Activated T-cell treated with anti-CD3 and anti-CD28 coated beads for 1 hour (primary cell): ENCODE data around the gene ZNF576.
"Not testable (repeated sequence)": the region's sequence is repeated elsewhere in the genome, so short reads cannot be mapped to it uniquely, and the experiment has no call there.

Source experiments
- DNase-seq: peaks from one replicate; pipeline ENCODE4 v3.0.0-alpha.2; 2020; ENCODE audit warnings: low read depth

ZNF576 gene

GRCh38 chr19:43595999-43596841, at the start of gene ZNF576, which contains the start of gene IRGQ:
ZNF576 (plus strand) TSS chr19:43596595; CDS start chr19:43597109, 514 bp downstream.
IRGQ (minus strand) TSS chr19:43596134; CDS start chr19:43595338, 796 bp downstream.
- peak; percentile 100 for DNase-seq

GRCh38 chr19:43547926-43548325, 48.5 kb upstream of the ZNF576 start:
- DNase-seq: not testable (repeated sequence)

- no peak for DNase-seq
Observed at GRCh38 chr19:43548706-43549105, 47.7 kb upstream of the ZNF576 start.

- no peak for DNase-seq
Observed at GRCh38 chr19:43551399-43552197, 44.8 kb upstream of the ZNF576 start.

GRCh38 chr19:43552198-43552450, 44.3 kb upstream of the ZNF576 start:
- DNase-seq: no peak

GRCh38 chr19:43552616-43553015, 43.8 kb upstream of the ZNF576 start:
- DNase-seq: no peak

- DNase-seq: no peak
Observed at GRCh38 chr19:43553656-43554055, 42.7 kb upstream of the ZNF576 start.

GRCh38 chr19:43554317-43554895, 42.0 kb upstream of the ZNF576 start:
- no peak for DNase-seq

- DNase-seq: peak; percentile 80
Observed at GRCh38 chr19:43555185-43555770, 41.1 kb upstream of the ZNF576 start.

GRCh38 chr19:43560687-43561086, 35.7 kb upstream of the ZNF576 start:
- no peak for DNase-seq

GRCh38 chr19:43561139-43561970, 35.0 kb upstream of the ZNF576 start:
- no peak for DNase-seq

GRCh38 chr19:43562226-43562697, 34.1 kb upstream of the ZNF576 start:
- DNase-seq: no peak

GRCh38 chr19:43562698-43563241, 33.6 kb upstream of the ZNF576 start:
- peak; percentile 58 for DNase-seq

- no peak for DNase-seq
Observed at GRCh38 chr19:43563816-43564457, 32.5 kb upstream of the ZNF576 start.

- DNase-seq: no peak
Observed at GRCh38 chr19:43564800-43565199, 31.6 kb upstream of the ZNF576 start.

- DNase-seq: no peak
Observed at GRCh38 chr19:43569657-43570056, 26.7 kb upstream of the ZNF576 start.

- DNase-seq: no peak
Observed at GRCh38 chr19:43570174-43570791, 26.1 kb upstream of the ZNF576 start.

- no peak for DNase-seq
Observed at GRCh38 chr19:43572171-43572588, 24.2 kb upstream of the ZNF576 start.

GRCh38 chr19:43574424-43575155, 21.8 kb upstream of the ZNF576 start:
- DNase-seq: no peak
